Measurements from ENCODE around the gene CASK.

CASK gene, protein sequence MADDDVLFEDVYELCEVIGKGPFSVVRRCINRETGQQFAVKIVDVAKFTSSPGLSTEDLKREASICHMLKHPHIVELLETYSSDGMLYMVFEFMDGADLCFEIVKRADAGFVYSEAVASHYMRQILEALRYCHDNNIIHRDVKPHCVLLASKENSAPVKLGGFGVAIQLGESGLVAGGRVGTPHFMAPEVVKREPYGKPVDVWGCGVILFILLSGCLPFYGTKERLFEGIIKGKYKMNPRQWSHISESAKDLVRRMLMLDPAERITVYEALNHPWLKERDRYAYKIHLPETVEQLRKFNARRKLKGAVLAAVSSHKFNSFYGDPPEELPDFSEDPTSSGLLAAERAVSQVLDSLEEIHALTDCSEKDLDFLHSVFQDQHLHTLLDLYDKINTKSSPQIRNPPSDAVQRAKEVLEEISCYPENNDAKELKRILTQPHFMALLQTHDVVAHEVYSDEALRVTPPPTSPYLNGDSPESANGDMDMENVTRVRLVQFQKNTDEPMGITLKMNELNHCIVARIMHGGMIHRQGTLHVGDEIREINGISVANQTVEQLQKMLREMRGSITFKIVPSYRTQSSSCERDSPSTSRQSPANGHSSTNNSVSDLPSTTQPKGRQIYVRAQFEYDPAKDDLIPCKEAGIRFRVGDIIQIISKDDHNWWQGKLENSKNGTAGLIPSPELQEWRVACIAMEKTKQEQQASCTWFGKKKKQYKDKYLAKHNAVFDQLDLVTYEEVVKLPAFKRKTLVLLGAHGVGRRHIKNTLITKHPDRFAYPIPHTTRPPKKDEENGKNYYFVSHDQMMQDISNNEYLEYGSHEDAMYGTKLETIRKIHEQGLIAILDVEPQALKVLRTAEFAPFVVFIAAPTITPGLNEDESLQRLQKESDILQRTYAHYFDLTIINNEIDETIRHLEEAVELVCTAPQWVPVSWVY

DNA sequence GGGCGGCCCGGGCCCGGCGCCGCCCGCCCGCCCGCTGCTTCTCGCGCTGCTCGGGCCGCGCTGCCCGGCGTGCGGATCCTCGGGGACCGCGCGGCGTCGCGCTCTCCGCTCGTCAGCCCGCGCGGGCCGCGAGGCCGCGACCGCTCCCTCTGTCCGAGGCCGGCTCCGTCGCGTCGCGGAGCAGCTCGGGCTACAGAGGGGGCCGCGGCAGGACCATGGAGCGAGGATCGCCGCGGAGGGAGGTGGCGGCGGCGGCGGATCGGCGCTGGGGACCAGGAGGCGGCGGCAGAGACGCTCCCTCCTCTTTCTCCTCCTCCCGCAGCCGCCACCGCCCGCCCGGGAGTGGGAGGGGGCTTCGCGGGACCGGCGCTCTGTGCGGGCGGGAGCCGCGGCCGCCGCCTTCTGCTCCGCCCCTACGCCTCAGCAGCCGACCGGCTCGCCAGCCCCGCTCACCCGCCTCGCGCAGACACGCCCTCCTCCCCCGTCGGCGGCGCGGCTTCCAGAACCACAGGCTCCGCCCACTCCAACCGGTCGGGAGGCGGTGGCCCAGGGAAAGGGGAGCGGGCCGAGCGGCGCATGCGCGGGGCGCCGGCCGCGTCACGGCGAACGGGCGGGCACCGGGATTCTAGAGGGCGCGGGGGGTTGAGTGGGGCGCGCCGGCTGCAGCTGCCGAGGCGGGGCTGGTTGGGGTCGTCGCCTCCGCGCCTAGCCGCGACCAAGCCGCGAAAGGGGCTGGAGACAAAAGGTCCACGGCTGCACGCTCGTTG, at the start of gene CASK:
Gene CASK (minus strand): TSS at position 344 of the 767 bp plus-strand sequence. CDS start 566 bp downstream, outside the sequence.
- peak; percentile 98 for DNase-seq (ENCODE audit: low spot score)

DNA sequence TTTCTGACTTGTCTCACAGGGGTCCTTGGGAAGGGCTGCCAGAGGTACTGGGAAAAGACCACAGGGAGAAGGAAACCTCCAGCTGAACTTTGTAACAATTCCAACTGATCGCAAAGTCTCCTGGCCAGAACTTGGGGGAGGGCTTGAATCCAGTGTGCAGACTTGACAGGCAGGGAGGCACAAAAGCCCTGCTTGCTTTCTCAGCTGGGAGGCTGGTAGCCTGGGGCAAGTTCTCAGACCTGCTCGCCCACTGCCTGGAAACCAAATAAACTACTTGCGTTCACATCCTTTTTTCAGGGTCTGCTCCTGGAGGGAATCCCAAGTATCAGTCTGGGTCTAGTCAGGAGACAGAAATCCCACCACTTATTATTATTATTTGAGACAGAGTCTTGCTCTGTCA, 48.0 kb upstream of the CASK start:
- DNase-seq (ENCODE audit: low spot score), result no peak

DNA sequence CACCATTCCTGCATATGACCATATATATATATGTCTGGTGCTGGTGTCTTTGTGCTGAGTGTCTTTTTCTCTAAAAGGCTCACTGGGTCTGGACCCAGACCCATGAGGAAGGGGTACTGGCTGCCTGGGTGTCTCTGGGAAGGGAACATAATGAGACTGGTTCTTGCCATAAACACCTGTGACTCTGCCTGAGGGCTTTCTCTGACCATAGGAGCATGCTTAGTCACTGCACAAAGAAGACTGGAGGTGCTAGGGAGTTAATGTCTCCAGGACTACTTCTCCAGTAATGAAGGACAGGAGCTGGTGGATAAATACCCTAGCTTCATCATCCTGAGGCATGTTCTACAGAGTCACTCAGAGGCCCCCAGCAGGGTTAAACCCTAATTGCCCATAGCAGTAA, 47.1 kb upstream of the CASK start:
- DNase-seq (ENCODE audit: low spot score), result no peak

DNA sequence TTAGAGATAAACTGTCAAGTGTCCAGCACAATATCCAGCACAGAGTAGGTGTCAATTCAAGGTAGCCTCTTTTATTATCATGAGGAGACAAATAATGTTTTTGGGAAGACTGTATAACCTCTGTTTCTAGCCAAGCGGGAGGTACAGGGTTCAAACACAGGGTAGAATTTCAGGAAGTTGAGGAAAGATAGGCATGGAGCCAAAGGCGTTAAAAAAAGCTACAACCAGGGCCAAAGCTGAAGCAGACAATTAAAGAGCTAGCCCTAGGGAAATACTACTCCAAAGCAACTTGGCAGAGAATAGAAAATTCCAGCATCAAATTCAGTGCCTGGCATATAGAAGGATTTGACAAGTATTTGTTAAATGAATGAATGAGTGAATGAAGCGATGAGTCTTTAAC, 40.0 kb upstream of the CASK start:
- no peak for DNase-seq (ENCODE audit: low spot score)

DNA sequence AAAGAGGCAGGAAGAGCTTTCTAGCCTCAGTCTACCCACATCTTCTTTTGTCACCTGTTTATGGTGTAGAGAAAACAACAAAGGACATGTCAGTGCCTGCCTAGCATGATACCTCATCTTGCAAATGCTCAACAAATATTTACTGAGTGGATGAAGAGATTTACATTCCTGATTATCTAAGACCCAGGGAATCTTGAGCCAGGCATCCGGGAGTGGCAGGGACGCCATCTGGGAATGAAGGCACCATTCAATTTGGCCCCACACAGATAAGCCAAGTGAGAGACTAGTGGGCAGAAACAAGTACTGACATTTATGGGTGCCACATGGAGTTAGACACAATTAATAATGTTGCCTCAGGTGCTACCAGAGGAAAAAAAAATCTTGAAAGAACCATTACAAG, 36.8 kb upstream of the CASK start:
- DNase-seq (ENCODE audit: low spot score), result no peak

DNA sequence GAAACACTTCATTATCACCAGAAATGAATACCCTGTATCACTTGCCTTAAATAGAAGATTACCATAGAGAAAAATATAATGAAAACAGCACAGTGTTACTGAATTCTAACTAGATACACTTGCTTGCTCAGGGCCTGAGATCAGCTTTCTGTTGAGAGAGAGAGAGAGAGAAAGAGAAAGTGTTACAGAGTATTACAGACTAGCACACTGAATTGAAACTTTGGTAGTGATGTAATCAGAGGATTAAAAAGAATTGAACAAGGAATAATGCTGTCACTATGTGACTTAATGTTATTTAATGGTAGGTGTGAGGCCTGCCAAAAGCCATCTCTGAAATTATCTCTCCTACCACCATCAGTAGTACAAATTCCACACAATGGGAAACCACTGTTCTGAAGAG, 35.5 kb upstream of the CASK start:
- no peak for DNase-seq (ENCODE audit: low spot score)

DNA sequence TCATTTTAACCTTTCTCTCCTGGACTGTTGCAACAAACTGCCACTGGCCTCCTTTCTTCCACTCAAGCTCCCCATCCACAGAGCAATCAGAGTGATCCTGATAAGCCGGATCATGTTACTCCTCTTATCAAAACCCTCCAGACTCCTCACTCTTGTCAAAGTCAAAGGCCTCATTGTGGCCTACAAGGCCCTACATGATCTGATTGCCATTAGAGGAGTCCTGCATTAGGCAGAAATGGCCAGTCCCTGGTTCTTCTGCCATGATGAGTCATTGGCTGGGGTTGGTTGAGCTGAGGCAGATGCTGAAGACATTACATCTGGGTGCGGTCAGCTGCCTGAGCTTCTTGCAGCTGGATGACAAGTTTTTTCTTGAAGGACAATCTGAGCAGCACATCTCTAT, 32.7 kb upstream of the CASK start:
- no peak for DNase-seq (ENCODE audit: low spot score)

DNA sequence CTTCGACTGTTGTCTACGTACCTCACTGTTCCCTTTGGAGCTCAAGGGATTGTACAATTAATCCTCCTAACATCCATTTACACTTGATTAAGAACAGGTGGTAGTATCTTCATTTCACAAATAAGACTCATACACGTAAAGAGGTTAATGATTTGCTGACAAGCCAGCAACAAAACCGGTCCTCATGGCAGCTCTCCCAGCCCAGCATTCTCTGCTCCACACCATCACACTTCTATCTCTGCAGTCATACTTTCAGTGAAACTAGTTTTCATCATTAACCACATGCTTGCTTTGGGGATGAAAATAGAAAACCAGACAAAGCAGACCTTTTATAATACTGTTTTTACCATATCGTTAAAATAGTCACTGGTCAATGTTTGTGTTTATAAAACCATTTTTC, 28.7 kb upstream of the CASK start:
- DNase-seq (ENCODE audit: low spot score), result no peak

DNA sequence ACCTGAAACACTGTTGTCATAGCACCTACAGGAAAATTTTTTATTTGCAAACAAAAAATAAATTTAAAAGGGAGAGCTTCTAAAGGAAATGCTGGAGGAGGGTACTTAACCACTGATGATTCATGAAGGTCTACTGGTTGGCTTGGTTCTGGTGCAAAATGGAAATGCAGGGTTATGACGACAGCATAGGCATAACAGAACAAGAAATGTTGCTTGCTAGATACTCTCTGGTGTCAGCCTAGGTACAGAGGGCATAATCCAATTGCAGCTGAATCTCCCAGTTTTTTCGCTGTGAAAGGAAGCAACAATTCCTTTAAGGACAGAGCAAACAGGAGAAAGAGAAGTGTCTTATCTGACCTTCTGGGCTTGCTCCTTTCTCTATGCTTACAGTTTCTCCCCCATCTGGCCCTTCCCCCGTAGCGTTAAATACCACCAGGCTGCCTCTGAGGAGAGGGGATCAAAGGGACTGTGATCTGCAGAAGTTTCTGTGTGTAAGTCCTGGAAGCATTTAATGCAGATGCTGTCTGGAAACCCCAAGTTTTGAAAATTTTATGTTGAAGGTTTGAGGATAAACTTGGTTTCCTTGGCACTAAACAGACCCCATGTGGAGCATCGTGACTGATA, 23.7 kb upstream of the CASK start:
- no peak for DNase-seq (ENCODE audit: low spot score)

DNA sequence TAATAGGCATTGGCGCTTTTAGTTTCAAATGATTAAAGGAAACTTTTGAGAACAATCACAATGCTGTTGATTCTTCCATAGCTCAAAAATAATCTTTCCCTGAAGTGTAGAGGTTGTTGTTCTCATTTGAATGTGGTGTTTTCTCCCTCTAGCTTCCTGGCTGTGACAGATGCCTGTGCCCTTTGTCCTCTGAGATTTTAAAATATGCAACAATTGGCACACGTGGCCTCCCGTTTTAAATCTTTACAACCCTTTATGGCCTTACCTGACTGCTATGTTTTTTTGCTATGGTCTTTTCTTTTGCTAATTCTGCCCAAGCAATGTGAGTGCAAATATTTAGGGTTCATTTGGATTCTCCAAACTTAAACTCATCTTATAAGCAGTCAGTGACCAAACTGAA, 22.9 kb upstream of the CASK start:
- DNase-seq (ENCODE audit: low spot score), result no peak

DNA sequence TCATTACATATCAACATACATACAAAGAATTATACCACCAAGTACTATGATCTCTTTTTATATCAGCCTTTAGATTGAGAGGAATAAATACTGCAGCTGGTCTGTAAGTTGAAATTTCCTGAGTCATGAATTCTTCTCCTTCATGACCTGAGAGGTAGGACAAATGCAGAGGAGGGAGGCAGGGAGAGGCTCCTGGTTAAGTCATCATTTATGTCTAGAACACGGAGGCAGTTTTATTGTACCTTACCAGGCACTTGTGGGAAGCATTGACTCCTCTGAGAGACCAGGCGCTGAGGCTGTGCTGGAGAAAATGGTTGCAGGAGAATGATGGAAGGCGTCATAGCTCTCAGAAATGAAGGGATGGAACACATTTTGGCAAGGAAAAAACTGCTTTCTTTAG, 12.5 kb upstream of the CASK start:
- no peak for DNase-seq (ENCODE audit: low spot score)

DNA sequence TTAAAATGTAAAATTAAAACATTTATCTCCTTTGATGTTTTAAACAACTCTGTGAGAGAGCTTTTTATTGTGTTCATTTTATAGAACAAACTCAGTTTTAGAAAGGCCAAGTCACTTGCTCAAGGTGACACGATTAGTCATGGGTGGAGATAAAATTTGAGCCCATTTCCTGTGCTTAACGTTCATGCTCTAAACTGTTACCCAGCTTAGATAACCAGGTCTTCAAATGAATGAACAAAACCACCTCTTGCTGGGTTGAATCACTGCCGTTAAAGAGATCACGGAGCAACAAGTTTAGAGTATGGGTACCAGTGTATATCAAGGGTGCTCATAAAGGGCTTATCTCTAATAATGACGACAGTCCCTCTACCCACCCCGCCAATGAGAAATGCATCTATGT, 10.2 kb upstream of the CASK start:
- no peak for DNase-seq (ENCODE audit: low spot score)

DNA sequence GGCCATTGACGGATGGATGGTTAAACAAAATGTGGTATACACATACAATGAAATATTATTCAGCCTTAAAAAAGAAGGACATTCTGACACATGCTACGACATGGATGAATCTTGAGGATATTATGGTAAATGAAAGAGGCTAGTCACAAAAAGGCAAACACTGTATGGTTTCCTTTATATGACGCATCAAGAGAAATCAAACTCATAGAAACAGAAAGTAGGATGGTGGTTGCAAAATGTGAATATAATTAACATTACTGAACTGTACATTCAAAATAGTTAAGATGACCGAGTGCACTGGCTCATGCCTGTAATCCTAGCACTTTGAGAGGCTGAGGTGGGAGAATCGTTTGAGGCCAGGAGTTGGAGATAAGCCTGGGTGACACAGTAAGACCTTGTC, 9.5 kb upstream of the CASK start:
- no peak for DNase-seq (ENCODE audit: low spot score)

DNA sequence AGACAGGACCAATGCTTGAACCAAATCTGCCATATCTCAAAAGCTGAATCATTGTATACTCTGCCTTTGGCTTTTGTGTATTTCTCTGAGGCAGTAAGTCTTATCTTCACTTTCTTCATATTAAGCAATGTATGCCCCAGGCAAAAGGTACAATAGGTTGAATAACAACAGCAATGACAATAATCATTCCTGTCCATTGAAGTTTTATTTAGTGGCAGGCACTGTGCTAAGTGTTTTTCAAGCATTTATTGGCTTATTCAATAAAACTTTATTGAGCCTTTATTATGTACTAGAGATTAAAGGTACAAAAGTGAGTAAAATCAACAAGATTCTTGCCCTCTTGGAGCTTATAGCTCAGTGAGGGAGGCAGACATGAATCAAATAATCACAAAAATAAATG, 8.2 kb upstream of the CASK start:
- no peak for DNase-seq (ENCODE audit: low spot score)

DNA sequence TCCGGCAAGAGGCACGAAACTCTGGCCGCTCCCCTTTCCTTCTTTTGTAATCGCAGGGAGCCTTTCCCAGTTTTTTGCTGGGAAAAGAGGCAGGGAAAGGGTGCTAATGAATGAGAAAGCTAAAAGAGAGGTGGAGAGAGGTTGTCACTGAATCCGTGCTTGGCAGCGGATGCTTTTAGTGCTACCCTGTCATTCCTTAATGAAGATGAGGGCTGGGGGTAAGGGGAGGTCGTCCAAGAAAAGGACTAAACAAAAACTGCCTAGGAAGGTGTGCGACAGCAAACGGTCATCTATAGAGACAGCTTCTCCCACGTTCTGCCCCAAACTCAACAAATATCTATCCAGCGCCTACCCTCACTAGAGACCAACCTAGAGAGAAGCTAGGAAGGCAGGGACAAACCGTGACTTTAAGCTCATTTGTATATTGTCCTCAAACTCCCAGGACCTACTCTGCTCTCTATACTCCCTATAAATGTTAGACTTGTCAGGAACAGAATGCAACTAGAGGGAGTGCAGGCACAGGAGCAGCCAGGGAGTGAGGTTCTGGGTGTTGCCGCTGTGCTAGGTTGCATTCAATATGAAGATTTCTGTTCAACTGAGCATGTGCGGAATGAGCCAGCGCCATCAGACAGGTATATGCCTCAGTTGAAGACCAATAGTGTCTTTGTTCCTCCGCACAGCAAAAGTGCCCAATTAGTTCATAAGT, 777 bp upstream of the CASK start:
- DNase-seq (ENCODE audit: low spot score), result no peak

DNA sequence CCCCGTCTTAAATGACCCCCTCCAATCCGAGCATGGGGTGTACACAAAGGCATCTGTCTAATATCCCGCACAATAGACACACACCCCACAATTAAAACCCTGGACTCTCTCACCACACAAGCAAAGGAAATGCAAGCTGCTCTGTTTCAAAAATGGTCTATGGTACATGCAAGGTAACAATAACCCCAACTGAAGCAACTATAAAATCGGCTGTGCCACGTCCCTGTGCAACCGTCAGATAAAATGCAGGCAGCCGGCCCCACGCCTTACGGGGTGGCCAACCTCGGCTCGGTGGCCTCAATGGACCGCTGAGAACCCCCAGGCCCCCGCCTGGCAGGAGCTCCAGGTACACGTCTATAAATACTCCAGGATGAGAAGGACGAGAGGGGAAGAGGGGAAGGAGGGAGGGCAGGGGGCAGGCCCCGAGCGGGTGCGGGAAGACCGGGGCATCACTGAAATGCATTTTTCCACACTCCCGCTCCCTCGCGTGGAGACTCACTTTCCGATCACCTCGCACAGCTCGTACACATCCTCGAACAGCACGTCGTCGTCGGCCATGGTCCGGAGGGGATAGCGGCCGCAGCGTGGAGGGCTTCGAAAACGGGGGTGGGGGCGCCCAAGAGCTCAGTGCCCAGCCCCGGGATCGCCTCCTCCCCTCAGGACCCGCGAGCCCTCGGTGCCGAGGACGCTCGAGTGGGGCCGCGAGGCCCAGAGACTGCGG, 763 bp downstream of the CASK start:
- peak; percentile 77 for DNase-seq (ENCODE audit: low spot score)

DNA sequence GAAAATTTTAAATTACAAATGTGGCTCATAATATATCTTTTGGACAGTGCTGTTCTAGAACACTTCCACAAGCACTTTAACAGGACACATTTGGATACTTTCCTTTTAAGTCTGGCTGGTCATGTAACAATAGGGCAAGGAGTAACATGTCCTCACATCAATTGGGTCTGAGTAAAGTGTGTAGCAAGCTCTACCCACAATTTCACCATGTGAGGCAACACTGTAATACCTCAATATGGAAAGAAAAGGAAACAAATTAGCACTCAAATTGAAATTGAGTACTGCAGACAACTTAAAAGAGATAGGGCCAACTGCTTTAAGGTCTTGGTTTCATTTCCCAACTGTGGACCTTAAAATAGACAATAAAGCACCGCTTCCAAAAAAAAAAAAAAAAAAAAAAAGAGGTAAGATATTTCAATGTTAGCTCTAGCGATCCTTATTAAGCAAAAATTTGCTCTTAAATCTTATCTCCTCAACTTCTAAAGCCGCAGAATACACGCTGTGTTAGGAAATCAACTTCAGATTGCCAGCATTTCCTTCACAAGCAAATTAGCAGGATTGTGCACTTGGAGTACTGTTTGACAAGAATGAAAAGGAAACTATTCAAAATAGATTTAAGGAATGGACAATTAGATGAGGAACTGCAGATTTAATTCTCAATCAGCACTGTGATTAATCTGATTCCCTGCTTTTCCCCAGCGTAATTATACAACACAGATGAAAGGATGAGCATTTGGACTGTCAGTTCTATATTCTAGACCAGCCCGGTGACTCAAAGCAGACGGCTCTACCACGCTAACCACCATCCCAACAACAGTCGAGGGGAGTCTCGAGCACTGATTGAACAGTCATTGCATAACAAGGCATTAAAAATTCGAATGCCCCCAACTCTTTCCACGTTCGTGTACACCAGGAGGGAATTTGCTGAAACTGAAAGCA, 1.6 kb downstream of the CASK start:
- DNase-seq (ENCODE audit: low spot score), result no peak

DNA sequence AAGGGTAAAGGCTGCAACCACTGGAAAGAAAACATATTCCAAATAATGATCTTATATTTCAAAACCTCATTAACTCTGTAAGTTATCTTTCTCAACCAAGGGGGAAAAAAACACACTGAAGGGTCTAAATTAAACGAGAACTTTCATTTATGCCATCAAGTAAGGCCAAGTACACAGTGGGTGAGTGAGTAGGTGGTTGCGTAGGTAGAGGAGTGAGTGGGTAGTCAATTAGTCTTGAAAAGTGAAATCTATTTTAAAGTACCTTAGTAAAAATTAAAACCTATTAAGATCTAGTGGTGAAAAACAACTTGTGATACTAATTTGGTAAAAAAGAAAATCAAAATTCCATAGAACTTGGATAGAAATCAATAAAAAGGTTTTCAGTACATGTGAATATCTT, 3.5 kb downstream of the CASK start:
- no peak for DNase-seq (ENCODE audit: low spot score)

DNA sequence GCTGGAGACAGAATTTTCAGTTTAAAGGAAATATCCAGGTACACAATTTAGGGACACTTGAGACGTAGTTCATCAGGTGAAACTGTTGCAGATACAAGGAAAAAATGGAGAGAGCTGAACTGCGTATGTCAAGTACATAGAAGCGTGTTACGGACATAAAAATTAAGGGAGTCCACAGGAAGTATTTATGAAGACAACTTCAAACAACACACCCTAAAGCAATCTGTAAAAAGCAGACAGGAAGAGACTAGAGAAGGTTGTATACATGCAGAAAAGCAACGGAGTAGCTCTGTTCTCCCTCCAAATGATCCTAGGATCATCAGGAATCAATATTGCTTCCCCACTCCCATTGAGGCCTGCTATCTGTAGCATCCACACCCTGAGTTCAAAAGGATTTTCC, 5.8 kb downstream of the CASK start:
- no peak for DNase-seq (ENCODE audit: low spot score)

DNA sequence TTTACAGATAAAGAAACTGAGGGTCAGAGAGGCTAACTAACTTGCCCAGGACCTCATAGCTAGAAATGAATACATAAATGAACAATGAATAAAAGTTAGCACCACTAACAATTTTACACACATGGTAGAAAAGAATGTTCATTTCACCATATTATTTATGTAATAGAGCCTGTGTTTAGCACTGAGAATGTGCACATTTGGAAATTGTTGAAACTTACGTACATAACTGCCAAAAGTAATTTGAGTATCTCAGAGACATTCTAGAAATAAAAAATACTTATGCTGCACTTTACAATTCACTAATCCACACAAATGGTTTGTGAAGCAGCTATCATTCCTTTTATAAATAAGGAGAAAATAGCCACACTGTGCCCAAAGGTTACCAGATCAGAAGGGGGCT, 9.9 kb downstream of the CASK start:
- DNase-seq (ENCODE audit: low spot score), result no peak
